Adipose tissue (tissue), 3 donors: ENCODE data around the gene SYNPO. TPM values are rescaled to one million over a fixed set of nuclear protein-coding genes. Genes with fewer than 3 reads are reported as not detected.

Experiments
- H3K27ac ChIP-seq: one replicate; pipeline ENCODE4 v1.5.1; 2013; ENCODE audit warnings: low read depth, low read length
- WGBS, 3 donors: extraction: QIAGEN DNeasy Blood & Tissue Kit; methylation state at CpG; one replicate each; pipeline ENCODE4 v1.1.7; 2013; 5-methylcytosine and 5-hydroxymethylcytosine counted together
- polyA plus RNA-seq, 3 donors: library from polyadenylated mRNA; stranded (reverse); fragments of 200-250 nt; gene quantifications; one replicate each; pipeline ENCODE4 v1.2.3, GENCODE V29; 2013
- donor health status: healthy with polysubstance abuse.
- donor health status: Bipolar disorder and iron deficiency.
- donor health status: healthy.

SYNPO gene
- polyA plus RNA-seq, 3 donors: 15.8 to 66.8 (median 59.7) TPM

DNA sequence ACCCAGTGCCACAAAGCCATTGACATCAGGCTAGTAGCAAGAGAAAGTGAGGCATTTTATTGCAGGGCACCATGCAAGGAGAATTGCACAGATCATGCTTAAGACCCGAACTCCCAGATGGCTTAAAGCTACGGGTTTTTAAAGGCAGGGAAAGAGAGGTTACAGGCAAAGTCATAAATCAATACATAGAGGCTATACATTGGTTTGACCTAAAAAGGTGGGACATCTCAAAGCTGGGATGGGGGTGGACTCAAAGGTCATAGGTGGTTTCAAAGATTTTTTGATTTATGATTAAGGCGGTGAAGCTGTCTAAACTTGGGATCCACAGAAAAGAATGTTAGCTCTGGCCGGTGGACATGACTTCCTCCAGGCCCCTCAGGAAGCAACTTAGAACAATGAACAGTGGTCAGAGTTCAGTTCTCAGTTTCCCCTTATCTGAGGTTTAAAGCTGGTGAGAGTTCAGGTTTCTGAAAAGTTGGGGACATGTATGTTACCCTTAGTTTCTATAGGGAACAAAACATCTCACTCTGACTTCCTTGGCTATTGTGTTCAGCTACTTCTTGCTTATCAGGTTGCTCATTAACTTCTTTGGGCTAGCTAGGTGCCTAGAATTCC lies 66.4 kb downstream of the SYNPO start:
- 60 to 63% (median 60%) methylated on average over 4 of the region's 4 CpGs for WGBS, 3 donors

More for the DNA sequence above, 66.4 kb downstream of the SYNPO start:
- H3K27ac ChIP-seq: no peak overlapping the region

Other genes starting within 250 kb of the SYNPO start
- 100 to 1,000 TPM; 118 to 518 (median 210) TPM for gene CD74, start 227.8 kb upstream of the SYNPO start, polyA plus RNA-seq
- 1,000 to 10,000 TPM; 3,447 to 4,480 (median 4,248) TPM for gene RPS14, start 190.9 kb upstream of the SYNPO start, polyA plus RNA-seq
- 10 to 100 TPM; 19.0 to 45.4 (median 35.5) TPM for gene NDST1, start 132.5 kb upstream of the SYNPO start, polyA plus RNA-seq
- under 1 TPM; 0.06 to 0.79 (median 0.24) TPM for gene MYOZ3, start 20.6 kb downstream of the SYNPO start, polyA plus RNA-seq
- gene RBM22, start 60.4 kb downstream of the SYNPO start, polyA plus RNA-seq: 10 to 100 TPM; 17.0 to 24.4 (median 24.1) TPM
- gene DCTN4, start 118.4 kb downstream of the SYNPO start, polyA plus RNA-seq: 10 to 100 TPM; 22.5 to 24.3 (median 23.1) TPM
- gene SMIM3, start 138.1 kb downstream of the SYNPO start, polyA plus RNA-seq: 100 to 1,000 TPM in 2 of 3 donors, 10 to 100 TPM in 1; 31.7 to 152 (median 114) TPM
- gene IRGM, start 205.9 kb downstream of the SYNPO start, polyA plus RNA-seq: not detected